Measurements from ENCODE around the gene ZNF613.
A peak's percentile ranks its signal among the peaks of the same experiment; 100 is the strongest.
"Not testable (repeated sequence)": the region's sequence is repeated elsewhere in the genome, so short reads cannot be mapped to it uniquely, and the experiment has no call there.

Gene ZNF613

DNA sequence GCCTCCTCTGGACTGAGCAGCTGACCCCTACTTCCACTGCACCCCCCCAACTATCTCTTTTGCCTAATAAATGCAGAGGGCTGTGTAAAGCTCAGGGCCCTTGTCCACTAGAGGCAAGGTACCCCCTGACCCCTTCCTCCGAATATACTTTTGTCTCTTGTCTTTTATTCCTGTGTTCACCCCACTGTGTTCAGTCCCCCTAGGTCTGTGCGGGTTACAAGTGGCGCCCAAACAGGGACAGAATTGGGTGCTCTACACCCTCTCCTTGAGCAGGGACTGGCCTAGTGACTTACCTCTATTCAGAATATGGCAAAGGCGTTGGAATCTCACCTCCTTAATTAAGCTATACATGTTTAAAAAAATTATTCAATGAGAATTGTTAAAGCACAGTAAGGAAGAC lies 44.4 kb downstream of the ZNF613 start:
- DNase-seq (ENCODE audit: low read depth): peak; percentile 17
- H3K4me3 ChIP-seq (ENCODE audit: low read depth, low read length): no peak overlapping the region
- no peak for TF ChIP-seq CTCF (conservative IDR thresholded peaks at IDR 0.05; ENCODE audit: low read depth, low read length)

DNA sequence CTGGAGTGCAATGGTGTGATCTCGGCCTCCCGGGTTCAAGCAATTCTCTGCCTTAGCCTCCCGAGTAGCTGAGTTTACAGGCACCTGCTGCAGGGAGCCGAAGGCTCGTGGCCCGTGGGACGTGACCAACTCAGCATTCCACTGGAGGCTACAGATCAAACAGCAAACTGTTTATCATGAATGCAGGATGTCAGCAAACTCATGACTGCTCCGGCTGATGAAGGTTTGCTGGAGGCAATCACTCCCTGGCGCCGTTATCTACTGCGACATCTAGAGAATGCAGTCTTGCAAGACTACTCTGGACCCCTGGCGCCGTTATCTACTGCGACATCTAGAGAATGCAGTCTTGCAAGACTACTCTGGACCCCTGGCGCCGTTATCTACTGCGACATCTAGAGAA lies 48.5 kb downstream of the ZNF613 start:
- H3K4me3 ChIP-seq (ENCODE audit: low read depth, low read length): not testable (repeated sequence)

GRCh38 chr19:51976852-51977251 lies 49.6 kb downstream of the ZNF613 start:
- no peak for DNase-seq (ENCODE audit: low read depth)
- TF ChIP-seq CTCF (conservative IDR thresholded peaks at IDR 0.05; ENCODE audit: low read depth, low read length): no peak
- no peak overlapping the region for H3K4me3 ChIP-seq (ENCODE audit: low read depth, low read length)

More for the DNA sequence above, 48.5 kb downstream of the ZNF613 start:
- DNase-seq (ENCODE audit: low read depth): not testable (repeated sequence)

- no peak for TF ChIP-seq CTCF (conservative IDR thresholded peaks at IDR 0.05; ENCODE audit: low read depth, low read length)
- no peak for DNase-seq (ENCODE audit: low read depth)
- H3K4me3 ChIP-seq (ENCODE audit: low read depth, low read length): no peak overlapping the region
These were observed 50.1 kb downstream of the ZNF613 start for GRCh38 chr19:51977346-51977745.

- DNase-seq (ENCODE audit: low read depth): no peak
- no peak for TF ChIP-seq CTCF (conservative IDR thresholded peaks at IDR 0.05; ENCODE audit: low read depth, low read length)
- H3K4me3 ChIP-seq (ENCODE audit: low read depth, low read length): no peak overlapping the region
These were observed 51.6 kb downstream of the ZNF613 start for GRCh38 chr19:51978882-51979281.

DNA sequence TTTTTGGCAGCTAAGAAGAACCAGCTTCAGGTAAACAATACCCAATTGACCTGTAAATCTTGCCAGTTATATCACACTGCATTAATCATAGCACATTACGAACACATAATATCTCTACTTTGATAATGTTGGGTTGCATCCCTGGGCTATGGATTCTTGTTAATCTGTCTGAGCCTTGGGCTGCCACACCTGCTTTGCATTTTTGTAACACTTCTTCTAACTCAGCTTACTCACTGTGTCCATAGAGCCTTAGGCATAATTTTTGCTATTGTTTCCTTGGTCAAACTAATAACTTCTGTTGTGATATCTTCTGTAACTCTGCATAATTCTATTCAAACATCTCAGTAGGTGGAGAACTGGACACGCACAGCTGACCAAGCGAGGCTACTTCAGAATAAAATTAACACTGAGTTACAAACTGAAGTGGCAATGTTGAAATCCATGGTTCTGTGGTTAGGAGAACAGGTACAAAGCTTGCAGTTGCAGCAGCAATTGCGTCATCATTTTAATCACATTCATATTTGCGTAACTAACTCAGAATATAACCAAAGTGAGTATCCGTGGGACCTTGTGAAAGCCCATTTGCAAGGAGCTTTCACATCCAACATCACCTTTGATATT lies 53.0 kb downstream of the ZNF613 start:
- H3K4me3 ChIP-seq (ENCODE audit: low read depth, low read length): no peak overlapping the region
- peak; percentile 48 for DNase-seq (ENCODE audit: low read depth)
- TF ChIP-seq CTCF (conservative IDR thresholded peaks at IDR 0.05; ENCODE audit: low read depth, low read length): no peak

GRCh38 chr19:51980926-51981325 lies 53.7 kb downstream of the ZNF613 start:
- DNase-seq (ENCODE audit: low read depth); H3K4me3 ChIP-seq (ENCODE audit: low read depth, low read length): not testable (repeated sequence)

DNA sequence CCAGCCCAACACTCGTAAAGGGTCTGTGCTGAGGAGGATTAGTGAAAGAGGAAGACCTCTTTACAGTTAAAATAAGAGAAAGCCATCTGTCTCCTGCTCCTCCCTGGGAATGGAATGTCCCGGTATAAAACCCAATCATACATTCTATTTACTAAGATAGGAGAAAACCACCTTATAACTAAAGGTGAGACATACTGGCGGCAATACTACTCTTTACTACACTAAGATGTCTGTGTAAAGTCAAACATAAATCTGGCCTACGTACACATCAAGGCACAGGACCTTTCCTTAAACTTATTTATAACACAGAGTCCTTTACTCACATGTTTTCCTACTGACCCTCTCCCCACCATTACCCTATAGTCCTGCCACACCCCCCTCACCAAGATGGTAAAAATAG lies 56.1 kb downstream of the ZNF613 start:
- no peak overlapping the region for H3K4me3 ChIP-seq (ENCODE audit: low read depth, low read length)
- no peak for TF ChIP-seq CTCF (conservative IDR thresholded peaks at IDR 0.05; ENCODE audit: low read depth, low read length)
- DNase-seq (ENCODE audit: low read depth): no peak

Measured in choroid plexus epithelial cell (primary cell).